HCT116 (cell line): ENCODE data around the gene SFPQ.

Experiments
- EGR1 ChIP-seq: IDR thresholded peaks from 2 replicates; pipeline ENCODE4 v1.6.1; 2012; ENCODE audit warnings: low read depth
- ELF1 ChIP-seq: IDR thresholded peaks from 2 replicates; pipeline ENCODE4 v1.6.1; 2012; ENCODE audit warnings: low read depth, borderline replicate concordance
- EZH2 ChIP-seq: fragments of 200-600 bp; sonication (generic); IDR thresholded peaks from 2 replicates; pipeline ENCODE4 v1.6.1; 2017; ENCODE audit warnings: antibody characterized with exemption, mixed run types
- FOSL1 ChIP-seq: IDR thresholded peaks from 2 replicates; pipeline ENCODE4 v1.6.1; 2012; ENCODE audit warnings: low read depth
- POLR2A ChIP-seq: IDR thresholded peaks from 2 replicates; pipeline ENCODE4 v1.7.0; 2011; ENCODE audit warnings: borderline replicate concordance; ENCODE audit not compliant: insufficient read depth, insufficient read length; ENCODE audit errors: extremely low read depth
- POLR2AphosphoS5 ChIP-seq: IDR thresholded peaks from 2 replicates; pipeline ENCODE4 v1.6.1; 2011; ENCODE audit warnings: mild to moderate bottlenecking, low read depth, low read length, moderate library complexity
- RAD21 ChIP-seq: IDR thresholded peaks from 2 replicates; pipeline ENCODE4 v1.6.1; 2012; ENCODE audit warnings: low read depth, mild to moderate bottlenecking
- SIN3A ChIP-seq: IDR thresholded peaks from 2 replicates; pipeline ENCODE4 v1.6.1; 2012; ENCODE audit warnings: low read depth
- SP1 ChIP-seq: IDR thresholded peaks from 2 replicates; pipeline ENCODE4 v1.6.1; 2012; ENCODE audit warnings: low read depth
- TCF7L2 ChIP-seq: IDR thresholded peaks from 2 replicates; pipeline ENCODE4 v1.7.0; 2011; ENCODE audit warnings: borderline replicate concordance, inconsistent platforms; ENCODE audit not compliant: insufficient read depth, insufficient read length; ENCODE audit errors: extremely low read depth
- YY1 ChIP-seq: IDR thresholded peaks from 2 replicates; pipeline ENCODE4 v1.6.1; 2011; ENCODE audit warnings: low read length, low read depth, moderate library complexity, mild to moderate bottlenecking; ENCODE audit not compliant: insufficient replicate concordance; ENCODE audit errors: extremely low read depth
- TF ChIP-seq, protein P1 (sequence below), 3 experiments: fragments of 200-600 bp in 1 of 3; sonication (generic) in 1 of 3; IDR thresholded peaks in 2 of 3; conservative IDR thresholded peaks in 1 of 3; 2 replicates each; pipeline ENCODE4 v1.5.1; 2012 to 2017; ENCODE audit warnings: low read depth in 2 of 3, low read length in 2 of 3, antibody characterized with exemption in 1 of 3, borderline replicate concordance in 1 of 3, control low read depth in 1 of 3, mild to moderate bottlenecking in 1 of 3, mixed read lengths in 1 of 3, mixed run types in 1 of 3, moderate library complexity in 1 of 3; ENCODE audit not compliant: insufficient read depth in 1 of 3
- TF ChIP-seq, protein P2 (sequence below): IDR thresholded peaks from 2 replicates; pipeline ENCODE4 v1.6.1; 2012
- TF ChIP-seq, protein P3 (sequence below): IDR thresholded peaks from 2 replicates; pipeline ENCODE4 v1.6.1; 2011; ENCODE audit warnings: mild to moderate bottlenecking, low read length, moderate library complexity; ENCODE audit not compliant: insufficient replicate concordance; ENCODE audit errors: extremely low read depth

DNA sequence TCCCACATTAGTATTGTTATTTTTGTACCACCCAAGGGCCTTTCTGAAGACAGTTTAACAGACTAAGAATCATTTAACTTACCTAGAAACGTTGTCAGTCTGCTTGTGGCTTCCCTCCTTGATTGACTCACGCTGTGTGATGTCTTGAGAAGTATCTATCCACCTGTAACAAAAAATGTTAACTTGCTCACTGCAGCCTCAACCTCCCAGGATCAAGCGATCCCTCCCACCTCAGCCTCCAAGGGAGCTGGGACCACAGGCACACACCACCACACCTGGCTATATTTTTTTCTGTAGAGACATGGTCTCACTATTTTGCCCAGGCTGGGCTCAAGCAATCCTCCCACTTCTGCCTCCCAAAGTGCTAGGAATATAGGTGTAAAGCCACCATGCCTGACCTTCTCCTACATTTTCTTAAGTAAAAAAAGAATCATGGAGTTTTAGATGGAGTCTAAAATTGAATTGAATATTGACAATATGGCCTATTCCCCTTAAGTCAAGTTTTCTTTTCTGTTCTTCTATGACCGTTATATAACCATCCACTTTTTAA is 15.6 kb downstream of the SFPQ start:
- TF ChIP-seq EZH2: no peak
- TF ChIP-seq RAD21: no peak
- TF ChIP-seq, protein P1, sequence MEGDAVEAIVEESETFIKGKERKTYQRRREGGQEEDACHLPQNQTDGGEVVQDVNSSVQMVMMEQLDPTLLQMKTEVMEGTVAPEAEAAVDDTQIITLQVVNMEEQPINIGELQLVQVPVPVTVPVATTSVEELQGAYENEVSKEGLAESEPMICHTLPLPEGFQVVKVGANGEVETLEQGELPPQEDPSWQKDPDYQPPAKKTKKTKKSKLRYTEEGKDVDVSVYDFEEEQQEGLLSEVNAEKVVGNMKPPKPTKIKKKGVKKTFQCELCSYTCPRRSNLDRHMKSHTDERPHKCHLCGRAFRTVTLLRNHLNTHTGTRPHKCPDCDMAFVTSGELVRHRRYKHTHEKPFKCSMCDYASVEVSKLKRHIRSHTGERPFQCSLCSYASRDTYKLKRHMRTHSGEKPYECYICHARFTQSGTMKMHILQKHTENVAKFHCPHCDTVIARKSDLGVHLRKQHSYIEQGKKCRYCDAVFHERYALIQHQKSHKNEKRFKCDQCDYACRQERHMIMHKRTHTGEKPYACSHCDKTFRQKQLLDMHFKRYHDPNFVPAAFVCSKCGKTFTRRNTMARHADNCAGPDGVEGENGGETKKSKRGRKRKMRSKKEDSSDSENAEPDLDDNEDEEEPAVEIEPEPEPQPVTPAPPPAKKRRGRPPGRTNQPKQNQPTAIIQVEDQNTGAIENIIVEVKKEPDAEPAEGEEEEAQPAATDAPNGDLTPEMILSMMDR (IDR thresholded peaks at IDR 0.05 in 2 of 3, conservative IDR thresholded peaks at IDR 0.05 in 1 of 3; ENCODE audit: borderline replicate concordance in 1 of 3, insufficient read depth in 1 of 3, low read depth in 2 of 3, low read length in 2 of 3): no peak
- no peak for TF ChIP-seq FOSL1
- TF ChIP-seq TCF7L2: no peak
- TF ChIP-seq POLR2A: no peak
- no peak for TF ChIP-seq YY1
- TF ChIP-seq, protein P2, sequence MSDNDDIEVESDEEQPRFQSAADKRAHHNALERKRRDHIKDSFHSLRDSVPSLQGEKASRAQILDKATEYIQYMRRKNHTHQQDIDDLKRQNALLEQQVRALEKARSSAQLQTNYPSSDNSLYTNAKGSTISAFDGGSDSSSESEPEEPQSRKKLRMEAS: no peak
- TF ChIP-seq EGR1: no peak
- no peak; the same call in 1 of the 2 replicates for TF ChIP-seq POLR2AphosphoS5
- no peak for TF ChIP-seq SP1
- TF ChIP-seq, protein P3, sequence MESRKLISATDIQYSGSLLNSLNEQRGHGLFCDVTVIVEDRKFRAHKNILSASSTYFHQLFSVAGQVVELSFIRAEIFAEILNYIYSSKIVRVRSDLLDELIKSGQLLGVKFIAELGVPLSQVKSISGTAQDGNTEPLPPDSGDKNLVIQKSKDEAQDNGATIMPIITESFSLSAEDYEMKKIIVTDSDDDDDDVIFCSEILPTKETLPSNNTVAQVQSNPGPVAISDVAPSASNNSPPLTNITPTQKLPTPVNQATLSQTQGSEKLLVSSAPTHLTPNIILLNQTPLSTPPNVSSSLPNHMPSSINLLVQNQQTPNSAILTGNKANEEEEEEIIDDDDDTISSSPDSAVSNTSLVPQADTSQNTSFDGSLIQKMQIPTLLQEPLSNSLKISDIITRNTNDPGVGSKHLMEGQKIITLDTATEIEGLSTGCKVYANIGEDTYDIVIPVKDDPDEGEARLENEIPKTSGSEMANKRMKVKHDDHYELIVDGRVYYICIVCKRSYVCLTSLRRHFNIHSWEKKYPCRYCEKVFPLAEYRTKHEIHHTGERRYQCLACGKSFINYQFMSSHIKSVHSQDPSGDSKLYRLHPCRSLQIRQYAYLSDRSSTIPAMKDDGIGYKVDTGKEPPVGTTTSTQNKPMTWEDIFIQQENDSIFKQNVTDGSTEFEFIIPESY: no peak
- no peak for TF ChIP-seq ELF1
- TF ChIP-seq SIN3A: no peak
